CD4-positive, alpha-beta memory T cell (primary cell): Measurements from ENCODE around the gene CSF1R. TPM values are rescaled to one million over a fixed set of nuclear protein-coding genes. Genes with fewer than 3 reads are reported as not detected.

Experiments used
- CTCF ChIA-PET: fragments of 350-600 bp; sonication (Branson Sonifier 250); formaldehyde crosslinking; loops from one replicate; lab custom pipeline; 2021; ENCODE audit warnings: inconsistent platforms; ENCODE audit not compliant: partially characterized antibody; lab: Charles Lee
- POLR2A ChIA-PET: fragments of 350-600 bp; sonication (Branson Sonifier 250); formaldehyde crosslinking; loops from one replicate; lab custom pipeline; 2021; ENCODE audit not compliant: partially characterized antibody; lab: Charles Lee
- DNase-seq, 5 donors: peaks; one replicate each; pipeline versions ENCODE4 v3.0.0 to v3.0.0-alpha.2; 2020 to 2022; ENCODE audit warnings: mixed read lengths in 1 of 5
- H3K27ac ChIP-seq: one replicate; pipeline ENCODE4 v1.7.0; 2013; ENCODE audit warnings: low read depth, low read length
- H3K27me3 ChIP-seq: 2 replicates; pipeline ENCODE4 v1.7.0; 2013; ENCODE audit warnings: mild to moderate bottlenecking, low read length, moderate library complexity; ENCODE audit not compliant: insufficient read depth
- H3K36me3 ChIP-seq: 2 replicates; pipeline ENCODE4 v1.7.0; 2013; ENCODE audit warnings: mild to moderate bottlenecking, low read length, moderate library complexity; ENCODE audit not compliant: insufficient read depth
- H3K4me1 ChIP-seq: 2 replicates; pipeline ENCODE4 v1.7.0; 2013; ENCODE audit warnings: mild to moderate bottlenecking, low read length, moderate library complexity; ENCODE audit not compliant: insufficient read depth
- H3K4me3 ChIP-seq, 2 donors: one replicate each; pipeline ENCODE4 v1.7.0; 2013; ENCODE audit warnings: low read length in 2 of 2, mild to moderate bottlenecking in 1 of 2
- H3K9me3 ChIP-seq, 2 donors: one replicate each; pipeline ENCODE4 v1.7.0; 2013; ENCODE audit warnings: low read length in 2 of 2, control low read depth in 1 of 2; ENCODE audit not compliant: control insufficient read depth in 1 of 2
- H3K27ac Mint-ChIP-seq, 7 donors: one replicate each; pipeline ENCODE4 v1.8.0; 2020 to 2021; ENCODE audit warnings: mixed read lengths in 7 of 7, mild to moderate bottlenecking in 6 of 7, inconsistent platforms in 3 of 7, moderate library complexity in 3 of 7
- H3K27me3 Mint-ChIP-seq, 2 donors: one replicate each; pipeline ENCODE4 v1.8.0; 2020 to 2021; ENCODE audit warnings: mixed read lengths in 2 of 2
- H3K36me3 Mint-ChIP-seq, 2 donors: one replicate each; pipeline ENCODE4 v1.8.0; 2020 to 2021; ENCODE audit warnings: mixed read lengths in 2 of 2, inconsistent platforms in 1 of 2, mild to moderate bottlenecking in 1 of 2
- H3K4me1 Mint-ChIP-seq, 4 donors: one replicate each; pipeline ENCODE4 v1.8.0; 2020 to 2021; ENCODE audit warnings: mixed read lengths in 4 of 4, mild to moderate bottlenecking in 1 of 4
- H3K4me3 Mint-ChIP-seq, 8 donors: one replicate each; pipeline ENCODE4 v1.8.0; 2020 to 2021; ENCODE audit warnings: mixed read lengths in 8 of 8, mild to moderate bottlenecking in 7 of 8, moderate library complexity in 6 of 8, inconsistent platforms in 3 of 8
- H3K9me3 Mint-ChIP-seq, 8 donors: one replicate each; pipeline ENCODE4 v1.8.0; 2020 to 2021; ENCODE audit warnings: mixed read lengths in 8 of 8, mild to moderate bottlenecking in 5 of 8, inconsistent platforms in 3 of 8, moderate library complexity in 1 of 8
- intact Hi-C: fragments of 100-400 bp; cut with micrococcal nuclease; formaldehyde crosslinking; loops from one replicate; pipeline ENCODE4 v1.15.1; 2023
- polyA plus RNA-seq, 2 donors: library from polyadenylated mRNA; unstranded; fragments of 300-500 nt; fragmentation: Illumina TruSeq; gene quantifications; one replicate each; pipeline ENCODE4 v1.2.3, GENCODE V29; 2021
- total RNA-seq, 2 experiments: library from RNA; stranded (reverse); gene quantifications; one replicate each; pipeline ENCODE4 v1.2.3, GENCODE V29; 2021

The CSF1R gene
- total and polyA plus RNA-seq, 4 experiments from 2014 or later: 0.04 to 2.9 (median 1.3) TPM

- intact Hi-C loops: no loop called here
- Histone ChIP-seq H3K27me3 (no peaks in the 10 kb centered on the region), H3K9me3 (no peaks in the 10 kb centered on the region), H3K36me3 (peaks cover 80% of the 10 kb centered on the region), H3K4me1 (no peaks in the 10 kb centered on the region), H3K27ac (no peak overlapping the region), H3K4me3 (no peak overlapping the region)
- H3K36me3 Mint-ChIP-seq: peaks cover 69 to 87% of the 10 kb centered on the region in 2 donors
- peaks cover 0 to 4% (median 0%) of the 10 kb centered on the region in 4 donors for H3K4me1 Mint-ChIP-seq
- CTCF ChIA-PET: interaction anchor here (1.7 kb wide), 1 partner anchor 9 kb away, joined by 7 read pairs; no protein-coding TSS in a partner anchor
- POLR2A ChIA-PET: interaction anchor here (1.2 kb wide), 1 partner anchor 22 kb away, joined by 3 read pairs; the partner anchor contains the start of genes HMGXB3 and TIGD6
- no peak for DNase-seq
- peak overlapping the region in 1 of 7 donors; percentile 82 for H3K27ac Mint-ChIP-seq
- H3K4me3 Mint-ChIP-seq: no peak overlapping the region
- H3K27me3 Mint-ChIP-seq: no peaks in the 10 kb centered on the region
- no peaks in the 10 kb centered on the region for H3K9me3 Mint-ChIP-seq
These were observed 64.2 kb downstream of the CSF1R start for GRCh38 chr5:150022158-150022531.

- H3K4me3 ChIP-seq: no peak overlapping the region
- ChIA-PET CTCF (interaction anchor here (0.6 to 1.7 kb wide), 2 partner anchors 9 to 353 kb away, joined by 6 to 7 read pairs; no protein-coding TSS in a partner anchor), POLR2A (interaction anchor here (1.2 kb wide), 1 partner anchor 21 kb away, joined by 3 read pairs; the partner anchor contains the start of genes HMGXB3 and TIGD6)
- Mint-ChIP-seq H3K4me1 (peaks cover 0 to 4% (median 0%) of the 10 kb centered on the region in 4 donors), H3K9me3 (no peaks in the 10 kb centered on the region), H3K36me3 (peaks cover 70 to 87% of the 10 kb centered on the region in 2 donors), H3K4me3 (no peak overlapping the region), H3K27ac (peak overlapping the region in 3 of 7 donors; percentile 24 to 82 (median 26)), H3K27me3 (no peaks in the 10 kb centered on the region)
- no peak for DNase-seq
- H3K9me3 ChIP-seq: no peaks in the 10 kb centered on the region
- intact Hi-C loops: no loop called here
- H3K4me1 ChIP-seq: no peaks in the 10 kb centered on the region
- no peak overlapping the region for H3K27ac ChIP-seq
- H3K27me3 ChIP-seq: no peaks in the 10 kb centered on the region
- peaks cover 75% of the 10 kb centered on the region for H3K36me3 ChIP-seq
These were observed 64.7 kb downstream of the CSF1R start for GRCh38 chr5:150021491-150022157.

GRCh38 chr5:150020249-150020648, 66.1 kb downstream of the CSF1R start:
- H3K4me1 Mint-ChIP-seq: peaks cover 0 to 4% (median 0%) of the 10 kb centered on the region in 4 donors
- Histone ChIP-seq H3K4me3 (no peak overlapping the region), H3K4me1 (no peaks in the 10 kb centered on the region), H3K9me3 (no peaks in the 10 kb centered on the region), H3K36me3 (peaks cover 76% of the 10 kb centered on the region), H3K27me3 (no peaks in the 10 kb centered on the region), H3K27ac (no peak overlapping the region)
- ChIA-PET CTCF (interaction anchor here (0.9 kb wide), 1 partner anchor 186 kb away, joined by 3 read pairs; no protein-coding TSS in a partner anchor), POLR2A (no interaction called here)
- DNase-seq: no peak
- no peaks in the 10 kb centered on the region for H3K27me3 Mint-ChIP-seq
- H3K27ac Mint-ChIP-seq: peak overlapping the region in 1 of 7 donors; percentile 5
- peaks cover 76 to 87% of the 10 kb centered on the region in 2 donors for H3K36me3 Mint-ChIP-seq
- peaks cover 0 to 6% (median 0%) of the 10 kb centered on the region in 8 donors for H3K9me3 Mint-ChIP-seq
- intact Hi-C loops: no loop called here
- H3K4me3 Mint-ChIP-seq: no peak overlapping the region

GRCh38 chr5:150017226-150018005, 68.9 kb downstream of the CSF1R start:
- no peaks in the 10 kb centered on the region for H3K27me3 Mint-ChIP-seq
- DNase-seq: no peak
- peaks cover 0 to 6% (median 0%) of the 10 kb centered on the region in 8 donors for H3K9me3 Mint-ChIP-seq
- peaks cover 0 to 4% (median 1%) of the 10 kb centered on the region in 4 donors for H3K4me1 Mint-ChIP-seq
- no peaks in the 10 kb centered on the region for H3K4me1 ChIP-seq
- H3K4me3 Mint-ChIP-seq: no peak overlapping the region
- peaks cover 80% of the 10 kb centered on the region for H3K36me3 ChIP-seq
- H3K4me3 ChIP-seq: no peak overlapping the region
- POLR2A ChIA-PET: no interaction called here
- CTCF ChIA-PET: interaction anchor here (1.3 kb wide), 1 partner anchor 26 kb away, joined by 3 read pairs; no protein-coding TSS in a partner anchor
- intact Hi-C loops: no loop called here
- H3K9me3 ChIP-seq: no peaks in the 10 kb centered on the region
- peaks cover 91 to 92% of the 10 kb centered on the region in 2 donors for H3K36me3 Mint-ChIP-seq
- peak overlapping the region in 1 of 7 donors; percentile 43 for H3K27ac Mint-ChIP-seq
- H3K27me3 ChIP-seq: no peaks in the 10 kb centered on the region
- no peak overlapping the region for H3K27ac ChIP-seq

- H3K4me3 Mint-ChIP-seq: no peak overlapping the region
- H3K9me3 Mint-ChIP-seq: peaks cover 0 to 6% (median 0%) of the 10 kb centered on the region in 8 donors
- Histone ChIP-seq H3K27ac (no peak overlapping the region), H3K36me3 (peaks cover 78% of the 10 kb centered on the region), H3K27me3 (no peaks in the 10 kb centered on the region), H3K4me1 (no peaks in the 10 kb centered on the region), H3K9me3 (no peaks in the 10 kb centered on the region), H3K4me3 (no peak overlapping the region)
- peaks cover 88 to 91% of the 10 kb centered on the region in 2 donors for H3K36me3 Mint-ChIP-seq
- no peaks in the 10 kb centered on the region for H3K27me3 Mint-ChIP-seq
- intact Hi-C loops: no loop called here
- peaks cover 0 to 4% (median 4%) of the 10 kb centered on the region in 4 donors for H3K4me1 Mint-ChIP-seq
- ChIA-PET CTCF (interaction anchor here (1.3 kb wide), 1 partner anchor 25 kb away, joined by 3 read pairs; no protein-coding TSS in a partner anchor), POLR2A (no interaction called here)
- peak overlapping the region in 1 of 7 donors; percentile 43 for H3K27ac Mint-ChIP-seq
- no peak for DNase-seq
These were observed 69.8 kb downstream of the CSF1R start for GRCh38 chr5:150016537-150016936.

GRCh38 chr5:150015415-150015814, 70.9 kb downstream of the CSF1R start:
- intact Hi-C loops: no loop called here
- POLR2A ChIA-PET: no interaction called here
- H3K4me1 Mint-ChIP-seq: peaks cover 0 to 4% (median 4%) of the 10 kb centered on the region in 4 donors
- no peaks in the 10 kb centered on the region for H3K9me3 ChIP-seq
- CTCF ChIA-PET: no interaction called here
- H3K4me3 Mint-ChIP-seq: no peak overlapping the region
- peaks cover 88 to 92% of the 10 kb centered on the region in 2 donors for H3K36me3 Mint-ChIP-seq
- H3K36me3 ChIP-seq: peaks cover 80% of the 10 kb centered on the region
- no peak for DNase-seq
- H3K27ac ChIP-seq: no peak overlapping the region
- H3K27ac Mint-ChIP-seq: no peak overlapping the region
- H3K4me3 ChIP-seq: no peak overlapping the region
- H3K4me1 ChIP-seq: no peaks in the 10 kb centered on the region
- no peaks in the 10 kb centered on the region for H3K27me3 Mint-ChIP-seq
- H3K9me3 Mint-ChIP-seq: peaks cover 0 to 6% (median 0%) of the 10 kb centered on the region in 8 donors
- H3K27me3 ChIP-seq: no peaks in the 10 kb centered on the region

GRCh38 chr5:150014456-150014855, 71.9 kb downstream of the CSF1R start:
- POLR2A ChIA-PET: no interaction called here

More at GRCh38 chr5:150014456-150014855, 71.9 kb downstream of the CSF1R start:
- Mint-ChIP-seq H3K4me1 (peaks cover 3 to 4% (median 4%) of the 10 kb centered on the region in 4 donors), H3K27me3 (no peaks in the 10 kb centered on the region), H3K9me3 (peaks cover 0 to 6% (median 0%) of the 10 kb centered on the region in 8 donors), H3K27ac (no peak overlapping the region), H3K36me3 (peaks cover 88 to 93% of the 10 kb centered on the region in 2 donors), H3K4me3 (no peak overlapping the region)
- DNase-seq: no peak
- no peaks in the 10 kb centered on the region for H3K27me3 ChIP-seq
- H3K4me1 ChIP-seq: no peaks in the 10 kb centered on the region
- H3K4me3 ChIP-seq: no peak overlapping the region
- peaks cover 78% of the 10 kb centered on the region for H3K36me3 ChIP-seq
- CTCF ChIA-PET: no interaction called here
- intact Hi-C loops: no loop called here
- no peak overlapping the region for H3K27ac ChIP-seq
- H3K9me3 ChIP-seq: no peaks in the 10 kb centered on the region
